ENCODE measurements around the gene SCAMP5.

DNA sequence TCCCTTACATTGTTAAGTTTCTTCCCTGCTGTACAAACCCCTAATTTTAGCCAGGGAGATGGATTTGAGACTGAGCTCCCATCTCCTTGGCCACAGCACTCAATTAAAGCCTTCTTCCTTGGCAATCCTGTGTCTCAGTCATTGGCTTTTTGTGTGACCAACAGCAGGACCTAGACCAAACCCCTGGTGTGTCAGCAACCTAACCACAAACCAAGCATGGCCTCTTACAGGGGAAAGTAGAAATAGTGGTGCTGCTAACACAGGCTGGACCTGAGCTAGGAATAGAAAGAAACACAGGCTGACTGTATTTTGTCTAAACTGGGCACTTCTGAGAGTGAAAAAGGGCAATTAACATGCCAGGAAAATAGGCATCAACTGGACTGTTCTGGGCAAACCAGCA, 65.9 kb downstream of the SCAMP5 start:
- TF ChIP-seq POLR2A (IDR thresholded peaks at IDR 0.05; ENCODE audit: low read depth, low read length) (no peak), PAX5 (IDR thresholded peaks at IDR 0.05; ENCODE audit: insufficient read depth, low read length, severe bottlenecking) (no peak), POU2F2 (IDR thresholded peaks at IDR 0.05; ENCODE audit: low read depth, low read length) (no peak)
